ENCODE results near the gene IL1RAPL1. TPM values are rescaled to one million over a fixed set of nuclear protein-coding genes. Genes with fewer than 3 reads are reported as not detected.

The IL1RAPL1 gene
- total RNA-seq, 4 donors from 2014 or later: 0.13 TPM; not detected in 3

- Histone ChIP-seq H3K36me3 (no peaks in the 10 kb centered on the region), H3K27ac (no peak overlapping the region), H3K4me1 (no peaks in the 10 kb centered on the region), H3K4me3 (no peak overlapping the region), H3K27me3 (no peaks in the 10 kb centered on the region), H3K9me3 (no peaks in the 10 kb centered on the region)
- 57% methylated on average over 2 of the region's 2 CpGs for WGBS
- TF ChIP-seq CTCF (IDR thresholded peaks at IDR 0.05) (no peak), EP300 (IDR thresholded peaks at IDR 0.05) (no peak), POLR2AphosphoS5 (IDR thresholded peaks at IDR 0.05) (no peak), POLR2A (IDR thresholded peaks at IDR 0.05) (no peak)
- no peak for DNase-seq (ENCODE audit: low spot score in 2 of 2)
Measured at GRCh38 chrX:28625223-28625622, 38.0 kb downstream of the IL1RAPL1 start.

GRCh38 chrX:28626515-28626914 is 39.3 kb downstream of the IL1RAPL1 start:
- TF ChIP-seq EP300 (IDR thresholded peaks at IDR 0.05): no peak
- no peak for TF ChIP-seq POLR2AphosphoS5 (IDR thresholded peaks at IDR 0.05)
- no peak for TF ChIP-seq POLR2A (IDR thresholded peaks at IDR 0.05)
- no peak for TF ChIP-seq CTCF (IDR thresholded peaks at IDR 0.05)
- Histone ChIP-seq H3K36me3 (no peaks in the 10 kb centered on the region), H3K4me1 (no peaks in the 10 kb centered on the region), H3K4me3 (no peak overlapping the region), H3K9me3 (no peaks in the 10 kb centered on the region), H3K27me3 (no peaks in the 10 kb centered on the region), H3K27ac (no peak overlapping the region)
- DNase-seq (ENCODE audit: low spot score in 2 of 2): no peak
- WGBS: 95% methylated on average over 2 of the region's 2 CpGs

GRCh38 chrX:28628120-28628519 is 40.9 kb downstream of the IL1RAPL1 start:
- no peak for TF ChIP-seq POLR2AphosphoS5 (IDR thresholded peaks at IDR 0.05)
- Histone ChIP-seq H3K9me3 (no peaks in the 10 kb centered on the region), H3K4me1 (no peaks in the 10 kb centered on the region), H3K27me3 (no peaks in the 10 kb centered on the region), H3K4me3 (no peak overlapping the region), H3K27ac (no peak overlapping the region), H3K36me3 (no peaks in the 10 kb centered on the region)
- no peak for DNase-seq (ENCODE audit: low spot score in 2 of 2)

GRCh38 chrX:28638775-28639174 is 51.5 kb downstream of the IL1RAPL1 start:
- Histone ChIP-seq H3K36me3 (no peaks in the 10 kb centered on the region), H3K4me1 (no peaks in the 10 kb centered on the region), H3K4me3 (no peak overlapping the region), H3K9me3 (no peaks in the 10 kb centered on the region), H3K27ac (no peak overlapping the region), H3K27me3 (no peaks in the 10 kb centered on the region)
- TF ChIP-seq EP300 (IDR thresholded peaks at IDR 0.05): no peak
- no peak for TF ChIP-seq POLR2AphosphoS5 (IDR thresholded peaks at IDR 0.05)
- no peak for DNase-seq (ENCODE audit: low spot score in 2 of 2)
- WGBS: 74% methylated on average over 3 of the region's 3 CpGs

GRCh38 chrX:28639451-28639850 is 52.2 kb downstream of the IL1RAPL1 start:
- no peak for TF ChIP-seq POLR2AphosphoS5 (IDR thresholded peaks at IDR 0.05)
- no peak for TF ChIP-seq POLR2A (IDR thresholded peaks at IDR 0.05)
- no peak for TF ChIP-seq EP300 (IDR thresholded peaks at IDR 0.05)
- no peak for TF ChIP-seq CTCF (IDR thresholded peaks at IDR 0.05)
- no peak overlapping the region for H3K27ac ChIP-seq
- no peaks in the 10 kb centered on the region for H3K4me1 ChIP-seq
- DNase-seq (ENCODE audit: low spot score in 2 of 2): no peak
- H3K9me3 ChIP-seq: no peaks in the 10 kb centered on the region
- no peak overlapping the region for H3K4me3 ChIP-seq
- 19% methylated on average over 2 of the region's 2 CpGs for WGBS
- H3K27me3 ChIP-seq: no peaks in the 10 kb centered on the region
- no peaks in the 10 kb centered on the region for H3K36me3 ChIP-seq

- no peaks in the 10 kb centered on the region for H3K4me1 ChIP-seq
- 47% methylated on average over 3 of the region's 3 CpGs for WGBS
- no peaks in the 10 kb centered on the region for H3K36me3 ChIP-seq
- DNase-seq (ENCODE audit: low spot score in 2 of 2): no peak
- no peaks in the 10 kb centered on the region for H3K27me3 ChIP-seq
- H3K27ac ChIP-seq: no peak overlapping the region
- H3K9me3 ChIP-seq: no peaks in the 10 kb centered on the region
- H3K4me3 ChIP-seq: no peak overlapping the region
- no peak for TF ChIP-seq CTCF (IDR thresholded peaks at IDR 0.05)
- TF ChIP-seq POLR2A (IDR thresholded peaks at IDR 0.05): no peak
- TF ChIP-seq POLR2AphosphoS5 (IDR thresholded peaks at IDR 0.05): no peak
- no peak for TF ChIP-seq EP300 (IDR thresholded peaks at IDR 0.05)
Measured at GRCh38 chrX:28649541-28649940, 62.3 kb downstream of the IL1RAPL1 start.

Data from suprapubic skin (tissue), 4 donors.